Keratinocyte (primary cell): ENCODE results near the gene LSM14B. TPM values are rescaled to one million over a fixed set of nuclear protein-coding genes. Genes with fewer than 3 reads are reported as not detected.
A peak's percentile ranks its signal among the peaks of the same experiment; 100 is the strongest.

Experiments used
- DNase-seq: peaks from one replicate; pipeline ENCODE4 v3.0.0-alpha.2; 2011; ENCODE audit warnings: low read depth, missing footprints, low spot score
- FAIRE-seq: peaks from 2 replicates; lab custom pipeline; 2011; peaks lifted over from hg19 to GRCh38; lab: Jason Lieb, UNC
- H2AFZ ChIP-seq: 2 replicates; pipeline ENCODE4 v1.6.0; 2012; ENCODE audit warnings: low read length, control low read depth, inconsistent platforms; ENCODE audit not compliant: control insufficient read depth
- H3K27ac ChIP-seq: 2 replicates; pipeline ENCODE4 v1.5.1; 2011; ENCODE audit warnings: low read length; ENCODE audit not compliant: control insufficient read depth, insufficient read depth
- H3K27me3 ChIP-seq: 3 replicates; pipeline ENCODE4 v1.6.0; 2011; ENCODE audit warnings: low read length; ENCODE audit not compliant: control insufficient read depth, insufficient read depth; ENCODE audit errors: extremely low read depth
- H3K36me3 ChIP-seq, 2 experiments: 2 replicates in 1 of 2; 3 replicates in 1 of 2; pipeline ENCODE4 v1.5.1; 2011; ENCODE audit warnings: low read length in 2 of 2, mild to moderate bottlenecking in 1 of 2; ENCODE audit not compliant: control insufficient read depth in 2 of 2, insufficient read depth in 2 of 2; ENCODE audit errors: extremely low read depth in 1 of 2
- H3K4me1 ChIP-seq: 3 replicates; pipeline ENCODE4 v1.5.1; 2011; ENCODE audit warnings: low read length; ENCODE audit not compliant: control insufficient read depth, insufficient read depth; ENCODE audit errors: extremely low read depth
- H3K4me2 ChIP-seq: 3 replicates; pipeline ENCODE4 v1.6.0; 2011; ENCODE audit warnings: low read depth, low read length; ENCODE audit not compliant: control insufficient read depth, insufficient read depth; ENCODE audit errors: extremely low read depth
- H3K4me3 ChIP-seq, 3 experiments: fragments of 200-600 bp in 1 of 3; sonication (generic) in 1 of 3; 2 replicates in 2 of 3; 3 replicates in 1 of 3; pipeline ENCODE4 v1.5.1; 2011 to 2016; ENCODE audit warnings: low read length in 3 of 3, mild to moderate bottlenecking in 3 of 3, control low read depth in 2 of 3, inconsistent platforms in 1 of 3, low read depth in 1 of 3, mixed read lengths in 1 of 3, mixed run types in 1 of 3, moderate library complexity in 1 of 3; ENCODE audit not compliant: control insufficient read depth in 2 of 3, insufficient read depth in 2 of 3; ENCODE audit errors: extremely low read depth in 1 of 3
- H3K79me2 ChIP-seq: 2 replicates; pipeline ENCODE4 v1.6.0; 2012; ENCODE audit warnings: low read length; ENCODE audit not compliant: control insufficient read depth, insufficient read depth
- H3K9ac ChIP-seq: 3 replicates; pipeline ENCODE4 v1.6.0; 2011; ENCODE audit warnings: low read length; ENCODE audit not compliant: control insufficient read depth, insufficient read depth; ENCODE audit errors: extremely low read depth
- H3K9me1 ChIP-seq: 3 replicates; pipeline ENCODE4 v1.6.0; 2011; ENCODE audit warnings: low read length; ENCODE audit not compliant: control insufficient read depth, insufficient read depth; ENCODE audit errors: extremely low read depth
- H3K9me3 ChIP-seq: 2 replicates; pipeline ENCODE4 v1.5.1; 2012; ENCODE audit warnings: low read depth, low read length; ENCODE audit not compliant: control insufficient read depth
- H4K20me1 ChIP-seq: 3 replicates; pipeline ENCODE4 v1.6.0; 2011; ENCODE audit warnings: low read length; ENCODE audit not compliant: control insufficient read depth, insufficient read depth; ENCODE audit errors: extremely low read depth
- EZH2 ChIP-seq: IDR thresholded peaks from one replicate; pipeline ENCODE4 v1.6.1; 2012; ENCODE audit warnings: inconsistent platforms, mild to moderate bottlenecking, low read length, moderate library complexity
- dilution Hi-C: fragments of 300-500 bp; cut with MboI; formaldehyde crosslinking; loops from one replicate; pipeline ENCODE4 v1.7.0; 2020; ENCODE audit warnings: low sequenced_read_pairs; ENCODE audit not compliant: extremely low pct_ligation_motif_present
- polyA plus RNA-seq, 5 experiments: library from polyadenylated mRNA; depleted of rRNA in 3 of 5; stranded (reverse) in 3 of 5; stranded (forward) in 1 of 5; unstranded in 1 of 5; fragments of >200 nt; gene quantifications; 1 replicate in 1 of 5; 2 replicates in 3 of 5; 3 replicates in 1 of 5; pipeline versions ENCODE4 v1.2.1 to v1.2.3, GENCODE V29; 2011 to 2012; ENCODE audit warnings: missing spikeins in 2 of 5, low read depth in 1 of 5, low replicate concordance in 1 of 5
- TF ChIP-seq, protein P1 (sequence below), 3 experiments: IDR thresholded peaks in 1 of 3; conservative IDR thresholded peaks in 1 of 3; optimal IDR thresholded peaks in 1 of 3; 2 replicates in 2 of 3; 3 replicates in 1 of 3; pipeline versions ENCODE3 to v1.5.1; 2011; ENCODE audit warnings: low read length in 3 of 3, mild to moderate bottlenecking in 3 of 3, moderate library complexity in 2 of 3, control low read depth in 1 of 3, inconsistent platforms in 1 of 3; ENCODE audit not compliant: insufficient read depth in 2 of 3; ENCODE audit errors: extremely low read depth in 1 of 3

Gene LSM14B
- polyA plus RNA-seq, 1 donor (not counting 4 experiments of a cell fraction or from before 2014, with no cell fraction given): 21.7 TPM

DNA sequence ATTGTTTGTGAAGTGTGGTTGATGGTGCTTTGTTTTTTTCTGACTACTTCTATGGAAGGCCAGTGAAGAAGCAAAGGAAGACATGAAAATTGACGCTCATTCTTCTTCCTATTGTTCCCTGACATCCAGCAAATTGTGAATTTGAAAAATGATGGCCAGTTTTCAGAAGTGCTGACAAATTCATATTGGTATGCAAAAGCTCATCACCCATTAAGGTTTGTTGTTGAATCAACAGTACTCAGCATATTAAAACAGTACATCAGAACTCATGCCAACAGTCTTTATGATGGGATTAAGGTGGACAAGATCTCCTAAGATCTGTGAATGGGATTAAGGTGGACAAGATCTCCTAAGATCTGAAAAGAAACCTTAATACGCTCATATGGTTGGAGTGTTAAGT is 59.5 kb downstream of the LSM14B start:
- Histone ChIP-seq H3K9me3 (no peaks in the 10 kb centered on the region), H3K27me3 (no peaks in the 10 kb centered on the region), H2AFZ (no peak overlapping the region), H3K79me2 (peaks cover 31% of the 10 kb centered on the region), H4K20me1 (no peaks in the 10 kb centered on the region), H3K4me2 (peak overlapping the region; percentile 90), H3K9ac (peak overlapping the region; percentile 93), H3K4me1 (peaks cover 14% of the 10 kb centered on the region), H3K9me1 (no peaks in the 10 kb centered on the region), H3K36me3 (peaks cover 5 to 7% of the 10 kb centered on the region in 2 experiments), H3K4me3 (peak overlapping the region in 2 of 3 experiments; percentile 88 to 89), H3K27ac (no peak overlapping the region)
- FAIRE-seq (no peak), DNase-seq (no peak)
- dilution Hi-C loops: no loop called here
- no peak for TF ChIP-seq EZH2
- TF ChIP-seq, protein P1, sequence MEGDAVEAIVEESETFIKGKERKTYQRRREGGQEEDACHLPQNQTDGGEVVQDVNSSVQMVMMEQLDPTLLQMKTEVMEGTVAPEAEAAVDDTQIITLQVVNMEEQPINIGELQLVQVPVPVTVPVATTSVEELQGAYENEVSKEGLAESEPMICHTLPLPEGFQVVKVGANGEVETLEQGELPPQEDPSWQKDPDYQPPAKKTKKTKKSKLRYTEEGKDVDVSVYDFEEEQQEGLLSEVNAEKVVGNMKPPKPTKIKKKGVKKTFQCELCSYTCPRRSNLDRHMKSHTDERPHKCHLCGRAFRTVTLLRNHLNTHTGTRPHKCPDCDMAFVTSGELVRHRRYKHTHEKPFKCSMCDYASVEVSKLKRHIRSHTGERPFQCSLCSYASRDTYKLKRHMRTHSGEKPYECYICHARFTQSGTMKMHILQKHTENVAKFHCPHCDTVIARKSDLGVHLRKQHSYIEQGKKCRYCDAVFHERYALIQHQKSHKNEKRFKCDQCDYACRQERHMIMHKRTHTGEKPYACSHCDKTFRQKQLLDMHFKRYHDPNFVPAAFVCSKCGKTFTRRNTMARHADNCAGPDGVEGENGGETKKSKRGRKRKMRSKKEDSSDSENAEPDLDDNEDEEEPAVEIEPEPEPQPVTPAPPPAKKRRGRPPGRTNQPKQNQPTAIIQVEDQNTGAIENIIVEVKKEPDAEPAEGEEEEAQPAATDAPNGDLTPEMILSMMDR (optimal IDR thresholded peaks at IDR 0.05 in 1 of 3, IDR thresholded peaks at IDR 0.05 in 1 of 3, conservative IDR thresholded peaks at IDR 0.05 in 1 of 3; ENCODE audit: extremely low read depth in 1 of 3, insufficient read depth in 2 of 3, low read length in 3 of 3): no peak

DNA sequence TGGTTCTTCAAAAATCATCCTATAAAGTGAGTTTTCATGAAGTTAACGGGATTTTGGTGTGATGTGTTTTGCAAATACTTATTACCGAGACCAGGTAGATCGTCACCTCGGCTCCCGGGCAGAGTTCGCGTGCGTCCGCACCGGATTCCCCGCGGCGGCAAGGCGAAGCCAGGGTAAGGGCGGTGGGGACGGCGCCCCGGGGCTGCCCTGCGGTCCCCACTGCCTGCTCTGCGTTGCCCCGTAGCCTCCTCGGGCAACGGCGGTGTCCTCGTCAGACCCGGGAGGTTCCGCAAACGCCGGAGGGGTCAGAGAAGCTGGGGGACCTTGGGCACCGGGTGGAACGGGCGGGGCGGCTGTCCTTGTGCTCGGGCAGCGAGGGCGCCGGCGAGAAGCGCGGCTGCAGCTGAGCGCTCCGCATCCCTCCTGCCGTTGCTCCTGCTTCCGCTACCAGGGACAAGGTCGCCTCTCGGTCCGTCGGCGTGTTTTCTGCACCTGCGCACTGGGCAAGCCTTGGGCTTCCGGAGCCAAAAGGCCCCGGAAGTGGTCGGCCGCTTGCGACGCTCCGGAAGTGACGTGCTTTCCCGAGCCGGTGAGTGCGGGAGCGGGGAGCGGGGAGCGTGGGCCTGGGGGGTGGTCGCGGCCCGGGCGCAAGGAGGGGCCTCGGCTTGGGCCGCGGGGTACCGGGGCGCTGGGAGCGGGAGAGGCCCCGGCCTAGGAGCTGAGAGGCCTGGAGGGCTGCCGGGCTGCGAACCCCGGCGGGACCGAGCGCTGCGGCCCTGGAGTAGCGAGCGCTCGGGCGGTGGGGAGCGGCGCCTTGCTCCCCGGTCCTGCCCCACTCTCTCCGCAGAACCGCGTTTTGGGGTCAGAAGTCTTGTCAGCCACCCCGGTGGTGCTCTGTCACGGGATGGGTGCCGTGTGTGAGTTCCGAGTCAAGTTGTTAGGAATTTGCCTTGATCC is 60.5 kb downstream of the LSM14B start, which contains the start of gene MTG2:
Gene MTG2, plus strand, starts transcription at position 560 of the 957 bp plus-strand sequence. CDS start 10,393 bp downstream, outside the sequence.
- Histone ChIP-seq H3K4me3 (peak within 1 kb of the TSS; percentile 80 to 89 (median 88)), H3K27me3 (no peaks in the 10 kb centered on the region), H3K36me3 (peaks cover 5 to 7% of the 10 kb centered on the region in 2 experiments), H3K79me2 (peaks cover 37% of the 10 kb centered on the region), H3K9ac (peak within 1 kb of the TSS; percentile 93), H3K9me3 (no peaks in the 10 kb centered on the region), H3K4me1 (peaks cover 23% of the 10 kb centered on the region), H2AFZ (peak within 1 kb of the TSS; percentile 93), H3K9me1 (no peaks in the 10 kb centered on the region), H3K4me2 (peak within 1 kb of the TSS; percentile 90), H4K20me1 (no peaks in the 10 kb centered on the region), H3K27ac (peak within 1 kb of the TSS; percentile 85)
- TF ChIP-seq, protein P1 (optimal IDR thresholded peaks at IDR 0.05 in 1 of 3, IDR thresholded peaks at IDR 0.05 in 1 of 3, conservative IDR thresholded peaks at IDR 0.05 in 1 of 3; ENCODE audit: extremely low read depth in 1 of 3, insufficient read depth in 2 of 3, low read length in 3 of 3): no peak
- TF ChIP-seq EZH2: no peak
- dilution Hi-C loops: no loop called here
- DNase-seq (peak; percentile 73), FAIRE-seq (no peak)
